Measurements from ENCODE around the gene KCNJ10.

KCNJ10 gene

DNA sequence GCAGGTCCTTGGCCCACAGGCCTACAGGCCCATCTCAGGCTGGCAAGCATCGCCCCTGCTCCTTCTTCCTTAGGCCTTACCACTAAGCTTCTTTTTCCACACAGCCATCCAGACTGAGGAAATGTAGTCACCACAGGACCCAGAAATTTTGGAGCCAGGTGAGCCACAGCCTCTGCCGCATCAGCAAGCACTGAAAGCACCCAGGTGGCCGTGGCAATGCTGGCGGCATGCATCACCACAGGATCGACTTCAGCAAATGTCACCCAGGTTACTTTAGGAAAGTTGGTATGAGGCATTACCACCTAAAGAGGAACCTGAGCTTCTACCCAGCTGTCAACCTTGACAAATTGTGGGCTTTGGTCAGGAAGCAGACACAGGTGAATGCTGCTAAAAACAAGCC, 49.8 kb downstream of the KCNJ10 start:
- DNase-seq, result no peak

DNA sequence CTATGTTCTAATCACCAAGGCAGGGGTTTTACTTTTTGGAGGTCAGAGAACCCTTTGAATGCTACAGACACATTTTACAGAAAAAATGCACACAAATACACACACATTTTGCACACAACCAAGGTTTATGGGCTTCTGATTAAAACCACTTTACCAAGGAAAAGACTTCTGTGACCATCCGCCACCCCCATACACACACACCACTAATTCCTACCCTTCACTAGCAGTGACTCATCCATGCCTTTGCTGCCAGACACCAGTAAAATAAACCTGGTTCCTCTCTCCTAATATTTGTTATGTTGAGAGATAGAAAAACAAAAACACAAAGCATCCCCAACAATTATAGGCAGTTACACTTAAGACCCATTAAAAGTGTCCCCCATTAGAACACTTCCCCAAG, 51.1 kb downstream of the KCNJ10 start:
- DNase-seq, result no peak

DNA sequence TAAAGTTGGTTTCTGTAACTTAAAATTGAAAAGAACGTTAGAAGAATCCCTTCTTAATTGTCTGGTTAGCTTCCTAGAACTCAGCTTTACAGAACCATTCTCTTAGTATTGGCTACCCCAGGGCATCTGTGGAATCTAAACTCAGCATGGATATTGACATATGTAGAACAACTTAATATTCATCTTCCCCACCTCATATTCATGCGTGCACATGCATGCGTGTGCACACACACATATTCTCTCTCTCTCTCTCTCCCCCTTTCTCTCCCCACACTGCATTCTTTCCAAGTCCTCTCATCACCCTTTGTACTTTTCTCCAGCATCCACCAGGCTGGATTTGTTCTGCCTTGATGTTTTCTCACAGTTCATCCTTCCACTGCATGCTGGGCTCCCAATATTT, 51.6 kb downstream of the KCNJ10 start:
- DNase-seq, result no peak

DNA sequence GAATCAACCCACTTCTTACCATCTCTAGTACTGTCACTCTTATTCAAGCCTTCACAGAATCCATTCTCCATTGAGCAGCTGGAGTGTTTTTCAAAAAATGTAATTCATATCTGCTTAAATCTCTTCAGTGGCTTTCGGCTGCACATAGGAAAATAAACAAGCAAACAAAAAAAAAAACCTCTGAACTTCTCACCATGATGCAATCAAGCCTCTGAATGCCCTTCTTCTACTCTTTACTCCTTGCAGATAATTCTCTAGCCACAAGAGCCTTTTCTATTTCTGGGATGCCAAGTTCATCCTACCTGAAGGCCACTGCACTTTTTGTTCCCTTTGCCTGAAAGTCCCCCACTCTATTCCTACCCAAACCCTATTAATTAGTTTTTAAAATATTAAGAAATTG, 52.4 kb downstream of the KCNJ10 start:
- DNase-seq, result no peak

DNA sequence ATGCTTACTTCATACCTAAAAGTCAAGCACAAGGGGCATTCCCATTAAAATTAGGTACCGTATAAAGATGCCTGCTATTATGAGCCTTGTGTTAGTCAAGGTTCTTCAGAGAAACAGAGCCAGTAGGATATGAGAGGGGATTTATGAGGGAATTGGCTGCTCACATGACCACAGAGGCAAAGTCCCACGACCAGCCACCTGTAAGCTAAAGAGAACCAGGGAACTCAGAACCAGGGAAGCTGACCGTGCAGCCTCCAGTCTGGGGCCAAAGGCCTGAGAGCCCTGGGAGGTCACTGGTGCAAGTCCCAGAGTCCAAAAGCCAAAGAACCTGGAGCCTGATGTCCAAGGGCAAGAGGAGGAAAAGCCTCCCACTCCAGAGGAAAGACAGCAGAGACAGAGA, 58.2 kb downstream of the KCNJ10 start:
- no peak for DNase-seq

DNA sequence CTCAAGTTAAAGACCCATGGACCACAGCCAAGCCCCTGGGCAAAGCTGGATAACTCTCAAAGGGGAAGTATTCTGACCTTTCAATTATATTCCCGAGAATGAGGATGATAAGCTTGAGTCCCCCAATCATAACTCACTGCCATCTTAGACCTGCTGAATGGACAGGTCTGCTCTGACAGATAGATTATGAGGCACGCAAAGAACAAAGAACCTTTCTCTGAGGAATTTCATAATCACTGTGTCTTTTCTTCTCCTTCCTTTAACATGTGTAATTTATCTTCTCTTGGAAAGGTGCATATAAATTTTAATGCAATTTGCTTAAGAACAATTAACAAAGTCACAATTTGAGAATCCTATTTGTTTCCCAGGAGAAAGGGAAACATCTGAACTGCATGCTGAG, 60.2 kb downstream of the KCNJ10 start:
- DNase-seq, result no peak

DNA sequence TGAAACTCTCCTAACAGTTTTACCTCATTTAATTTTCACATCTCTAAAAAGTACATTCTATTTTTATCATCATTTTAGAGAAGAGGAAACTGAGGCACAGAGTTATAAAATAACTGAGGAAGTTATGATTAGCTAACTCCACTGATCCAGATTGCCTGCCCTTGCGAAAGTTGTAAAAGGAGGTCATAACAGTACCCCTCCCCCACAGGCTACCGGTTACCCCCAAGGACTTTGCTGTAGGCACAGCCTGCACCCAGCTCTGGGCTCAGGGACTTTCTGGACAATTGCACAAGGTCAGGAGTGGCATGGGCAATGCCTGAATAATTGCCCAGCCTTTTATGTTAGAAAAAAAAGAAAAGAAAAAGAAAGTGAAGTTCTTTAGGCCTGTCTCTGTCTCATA, 60.9 kb downstream of the KCNJ10 start:
- no peak for DNase-seq

DNA sequence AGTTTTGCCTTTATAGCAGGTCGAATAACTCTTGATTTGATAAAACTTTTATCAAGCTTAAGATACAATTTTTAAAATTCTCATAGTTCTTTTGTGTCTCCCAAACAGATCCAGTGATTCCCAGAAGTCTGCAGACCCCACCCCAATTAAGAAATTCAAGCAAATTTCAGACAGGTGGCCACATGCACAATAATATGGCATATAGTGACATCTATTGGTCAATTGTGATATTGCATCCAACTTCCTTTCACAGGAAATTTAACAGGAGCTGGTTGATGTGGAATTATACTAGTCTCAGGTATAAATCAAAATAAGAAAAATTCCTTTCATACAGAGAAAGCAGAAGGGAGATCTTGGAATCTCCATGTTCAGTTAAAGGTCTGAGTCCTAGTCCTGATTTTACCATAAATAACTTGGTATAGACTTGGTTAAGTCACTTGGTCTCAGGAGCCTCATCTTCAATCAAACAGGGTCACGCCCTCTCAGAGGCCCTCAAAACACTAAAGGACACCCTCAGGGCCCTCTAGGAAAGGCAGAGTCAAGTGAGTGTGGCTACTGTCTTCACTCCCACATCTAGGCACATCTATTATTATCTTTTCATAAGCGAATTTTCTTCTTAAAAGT, 62.3 kb downstream of the KCNJ10 start:
- DNase-seq, result peak in 1 of 2 experiments; percentile 33

DNA sequence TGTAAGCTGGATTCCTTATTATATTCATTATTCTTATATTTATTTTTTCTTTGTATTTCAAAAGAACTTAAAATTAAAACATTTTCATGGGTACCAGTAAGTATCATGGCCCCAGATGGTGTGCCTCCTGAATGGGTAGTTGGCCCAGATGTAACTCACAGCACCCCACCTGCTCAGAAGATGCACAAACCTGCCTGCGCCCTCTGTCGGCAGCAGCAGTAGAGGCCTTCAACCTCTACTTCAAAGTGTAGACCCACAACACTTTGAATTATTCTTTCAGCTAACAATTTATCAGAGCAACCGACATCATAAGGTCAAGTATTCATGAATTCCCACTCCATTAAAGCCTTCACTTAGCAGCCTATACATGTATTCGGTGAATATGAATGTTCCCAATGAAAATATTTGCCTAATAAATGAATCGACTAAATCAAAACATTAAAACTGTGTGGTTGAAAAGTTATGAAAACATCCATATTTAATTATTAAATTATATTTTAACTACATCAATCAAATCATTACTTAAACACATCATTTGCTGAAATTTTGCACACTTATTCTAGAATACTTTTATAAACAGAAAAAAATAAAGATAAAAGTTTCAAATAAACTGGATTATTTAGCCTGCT, 63.5 kb downstream of the KCNJ10 start:
- peak; percentile 24 to 55 for DNase-seq

DNA sequence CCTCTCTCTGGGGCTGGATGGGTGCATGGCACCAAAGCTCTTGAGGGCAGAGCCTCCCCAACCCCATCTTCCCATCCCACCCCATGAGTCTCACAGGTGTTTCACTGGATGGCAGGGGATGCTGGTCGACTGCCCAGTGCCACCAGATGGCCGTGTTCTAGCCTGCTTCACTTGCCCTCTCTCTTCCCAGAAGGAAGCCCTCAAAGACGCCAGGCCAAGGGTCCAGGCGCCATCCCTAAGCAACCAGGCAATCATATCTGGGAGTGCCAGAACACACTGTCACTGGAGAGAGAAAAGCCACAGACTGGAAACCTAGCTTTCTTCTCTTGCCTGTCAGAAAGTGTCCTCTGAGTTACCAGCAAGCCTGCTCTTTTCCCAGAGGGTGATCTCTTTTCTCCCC, 64.9 kb downstream of the KCNJ10 start:
- no peak for DNase-seq

DNA sequence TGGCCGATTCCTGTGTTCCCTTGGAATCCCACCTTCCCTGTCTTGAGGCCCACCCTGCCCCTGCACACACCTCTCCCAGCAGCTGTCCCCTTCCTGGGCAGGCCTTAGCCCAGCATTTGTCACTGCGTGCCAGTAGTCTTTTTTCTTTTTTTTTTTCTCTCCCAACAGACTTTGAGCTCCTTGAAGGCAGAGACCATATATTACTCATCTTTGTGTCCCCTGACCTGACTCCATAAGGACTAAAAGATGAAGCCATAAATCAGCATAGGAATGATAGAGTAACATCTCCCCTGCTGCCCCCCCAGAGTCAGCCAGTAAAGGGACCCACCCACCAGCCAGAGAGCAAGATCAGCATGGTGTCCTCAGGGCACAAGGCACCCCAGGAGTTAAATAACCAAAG, 65.5 kb downstream of the KCNJ10 start:
- DNase-seq, result no peak

DNA sequence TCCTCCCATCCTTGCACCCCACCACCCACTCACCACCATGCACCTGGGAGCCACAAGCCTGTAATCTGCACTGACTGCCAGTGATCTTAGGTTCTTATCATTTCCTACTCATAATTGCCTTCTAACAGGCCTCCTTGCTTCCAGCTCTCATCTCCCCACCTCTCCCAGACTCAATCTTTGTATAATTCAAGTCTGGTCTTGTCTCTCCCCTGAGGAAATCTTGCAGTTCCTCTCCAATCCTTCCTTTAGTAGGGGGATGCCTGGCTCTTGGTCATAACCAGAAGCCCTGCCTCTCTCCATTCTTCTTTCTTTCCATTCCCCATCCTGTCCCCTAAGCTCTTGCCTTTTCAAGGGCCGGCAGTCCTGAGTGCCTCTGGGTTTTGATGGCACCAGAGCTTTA, 66.0 kb downstream of the KCNJ10 start:
- DNase-seq, result no peak

DNA sequence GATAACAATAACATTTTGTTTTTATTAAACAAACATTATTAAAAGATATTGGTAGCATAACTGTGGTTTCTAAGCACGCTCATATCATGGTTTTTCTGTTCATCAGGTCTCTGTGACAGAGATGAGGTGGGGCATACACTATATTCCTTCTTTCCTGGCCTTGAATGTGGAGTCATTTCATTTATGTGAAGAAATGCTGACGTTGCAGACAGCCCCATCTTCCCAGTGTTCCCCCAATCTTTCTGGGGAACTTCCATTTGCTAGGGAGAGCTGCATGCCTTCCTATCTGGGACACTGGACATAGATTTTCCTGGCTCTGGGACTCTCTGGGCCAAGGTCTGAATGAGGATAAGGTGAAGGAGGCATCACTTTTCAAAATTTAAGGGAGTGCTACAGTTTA, 68.5 kb downstream of the KCNJ10 start:
- no peak for DNase-seq

DNA sequence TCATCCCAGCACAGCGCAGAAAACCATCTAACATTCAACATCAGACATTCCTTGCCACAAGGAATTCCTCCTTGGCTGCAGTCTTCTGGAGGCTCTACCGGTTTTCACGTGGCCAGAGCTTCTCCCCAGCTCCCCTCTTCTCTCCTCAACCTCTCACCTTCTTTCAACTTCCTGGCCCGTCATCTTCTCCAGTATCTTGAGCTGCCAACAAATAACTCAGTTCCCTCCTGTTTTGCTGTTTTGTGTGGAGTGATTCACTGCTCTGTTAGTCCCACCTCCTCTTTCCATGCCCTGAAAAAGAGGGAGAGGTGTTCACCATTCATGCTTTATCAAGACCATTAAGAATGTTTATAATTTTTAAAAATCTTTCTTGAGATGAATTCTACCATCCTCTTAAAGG, 70.8 kb downstream of the KCNJ10 start:
- DNase-seq, result no peak

DNA sequence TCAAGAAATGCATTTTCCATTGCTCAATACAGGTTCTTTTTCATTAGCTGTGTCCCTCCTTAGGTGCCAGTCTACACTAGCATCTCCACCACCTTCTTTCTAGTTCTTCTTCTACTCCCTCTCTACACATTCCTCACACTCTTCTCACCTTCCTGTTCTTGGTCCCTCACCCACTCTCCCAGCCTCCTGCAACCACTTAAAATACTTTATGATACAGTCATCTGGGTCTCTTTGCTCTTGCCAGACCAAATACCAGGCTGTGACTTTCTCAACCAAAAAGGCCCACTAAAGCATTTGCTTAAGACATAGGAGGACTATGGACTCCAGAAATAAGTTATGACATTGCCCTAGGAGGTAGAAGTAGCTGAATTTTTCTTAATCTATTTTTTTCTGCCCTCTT, 73.3 kb downstream of the KCNJ10 start:
- DNase-seq, result no peak

DNA sequence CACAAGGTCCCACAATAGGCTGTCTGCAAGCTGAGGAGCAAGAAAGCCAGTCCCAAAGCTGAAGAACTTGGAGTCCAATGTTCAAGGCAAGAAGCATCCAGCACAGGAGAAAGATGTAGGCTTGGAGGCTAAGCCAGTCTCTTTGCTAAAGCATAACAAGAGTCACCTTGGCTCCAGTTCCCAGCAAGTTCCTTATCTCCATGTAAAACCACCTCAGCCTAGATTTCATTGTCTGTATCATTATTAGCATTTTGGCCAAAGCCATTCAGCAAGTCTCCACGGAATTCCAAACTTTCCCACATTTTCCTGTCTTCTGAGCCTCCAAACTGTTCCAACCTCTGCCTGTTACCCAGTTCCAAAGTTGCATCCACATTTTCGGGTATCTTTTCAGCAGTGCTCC, 75.1 kb downstream of the KCNJ10 start:
- no peak for DNase-seq

DNA sequence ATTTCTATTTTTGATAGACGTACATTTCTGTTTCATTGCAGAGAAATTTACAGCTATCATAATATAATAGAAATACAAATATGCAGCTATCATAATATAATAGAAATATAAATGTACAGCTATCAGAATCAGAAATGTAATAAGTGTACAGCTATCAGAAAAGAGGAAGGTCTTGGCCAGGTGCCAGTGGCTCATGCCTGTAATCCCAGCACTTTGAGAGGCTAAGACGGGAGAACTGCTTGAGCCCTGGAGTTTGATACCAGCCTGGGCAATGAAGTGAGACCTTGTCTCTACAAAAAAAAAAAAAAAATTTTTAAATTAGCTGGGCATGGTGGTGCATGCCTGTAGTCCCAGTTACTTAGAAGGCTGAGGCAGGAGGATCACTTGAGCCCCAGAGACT, 76.0 kb downstream of the KCNJ10 start:
- DNase-seq, result no peak

DNA sequence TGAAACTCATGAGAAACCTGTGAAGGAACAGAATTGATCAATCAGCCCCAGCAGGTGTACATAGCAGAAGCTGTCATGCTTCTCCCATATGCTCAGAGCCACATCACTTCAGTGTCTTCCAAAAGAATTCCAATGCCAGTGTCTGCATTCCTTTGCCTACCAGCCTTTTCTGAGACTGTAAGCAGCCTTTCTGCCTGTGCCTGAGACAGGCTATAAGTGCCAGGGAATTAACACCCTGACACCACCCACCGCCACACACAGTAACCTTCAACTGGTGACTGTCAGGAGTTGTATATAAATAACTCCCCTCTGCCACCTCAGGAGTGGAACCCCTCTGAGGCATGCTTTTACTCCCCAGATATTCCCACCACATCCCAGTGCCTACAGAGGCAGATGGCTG, 77.8 kb downstream of the KCNJ10 start:
- no peak for DNase-seq

DNA sequence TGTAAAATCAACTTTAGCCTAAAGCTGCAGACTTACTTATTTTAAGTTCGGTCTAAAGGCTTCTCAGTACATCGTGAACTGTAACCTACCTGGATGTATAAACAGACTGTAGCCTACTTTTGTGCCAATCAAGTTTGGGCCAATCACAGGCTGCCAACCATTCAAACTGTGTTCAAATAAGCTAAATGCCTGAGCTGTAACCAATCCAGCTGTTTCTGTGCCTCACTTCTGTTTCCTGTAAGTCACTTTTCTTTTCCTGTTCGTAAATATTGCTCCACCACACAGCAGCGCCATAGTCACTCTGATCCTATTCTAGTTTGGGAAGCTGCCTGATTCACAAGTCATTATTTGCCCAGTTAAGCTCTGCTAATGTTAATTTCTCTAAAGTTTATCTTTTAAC, 78.4 kb downstream of the KCNJ10 start:
- no peak for DNase-seq

DNA sequence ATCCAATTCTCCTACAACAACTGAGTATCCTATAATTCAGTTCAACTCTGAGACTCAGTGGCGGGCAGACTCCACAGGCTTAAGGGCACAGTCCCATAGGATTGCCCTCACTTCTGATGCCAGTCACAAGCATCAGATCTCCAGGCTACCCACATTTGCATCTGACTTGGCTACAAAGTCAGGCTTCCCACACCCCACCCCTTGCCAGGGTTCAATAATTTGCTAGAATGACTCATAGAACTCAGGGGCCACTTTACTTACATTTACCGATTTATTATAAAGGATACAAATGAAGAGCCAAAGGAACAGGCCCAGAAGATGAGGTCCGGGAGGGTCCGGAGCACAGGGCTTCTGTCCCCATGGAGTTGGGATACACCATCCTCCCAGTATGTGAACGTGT, 80.0 kb downstream of the KCNJ10 start:
- no peak for DNase-seq

DNA sequence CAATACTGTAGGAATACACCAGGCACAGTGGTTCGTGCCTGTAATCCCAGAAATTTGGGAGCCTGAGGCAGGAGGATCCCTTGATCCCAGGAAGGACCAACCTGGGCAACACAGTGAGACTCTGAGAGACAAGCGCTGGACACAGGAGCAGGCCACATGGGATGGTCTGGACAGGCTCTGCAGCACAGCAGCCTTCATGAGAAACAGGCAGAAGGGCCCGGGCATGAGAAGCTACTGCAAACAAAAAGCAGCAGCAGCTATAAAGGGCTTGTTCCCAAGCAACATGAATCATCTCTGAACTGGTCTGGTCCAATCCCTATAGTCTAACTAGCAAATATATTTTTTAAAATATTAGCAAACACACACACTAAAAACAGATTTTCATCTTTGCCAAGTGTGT, 80.4 kb downstream of the KCNJ10 start:
- no peak for DNase-seq

DNA sequence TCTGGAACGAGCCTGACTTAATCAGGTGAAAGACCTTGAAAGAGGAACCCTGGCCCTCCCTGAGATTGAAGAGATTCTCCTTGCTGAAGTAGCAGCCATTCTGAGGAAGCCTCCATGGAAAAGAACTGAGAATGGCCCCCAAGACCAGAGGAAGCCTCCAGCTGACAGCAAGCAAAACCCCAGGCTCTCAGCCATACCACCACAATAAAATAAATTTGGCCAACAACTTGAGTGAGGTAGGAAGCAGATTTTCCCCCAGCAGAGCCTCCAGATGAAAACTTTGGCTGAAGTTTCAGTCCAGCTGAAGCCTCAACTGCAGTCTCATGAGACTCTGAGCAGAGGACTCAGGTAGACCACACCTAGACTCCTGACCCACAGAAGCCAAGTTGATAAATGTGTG, 82.0 kb downstream of the KCNJ10 start:
- DNase-seq, result no peak

DNA sequence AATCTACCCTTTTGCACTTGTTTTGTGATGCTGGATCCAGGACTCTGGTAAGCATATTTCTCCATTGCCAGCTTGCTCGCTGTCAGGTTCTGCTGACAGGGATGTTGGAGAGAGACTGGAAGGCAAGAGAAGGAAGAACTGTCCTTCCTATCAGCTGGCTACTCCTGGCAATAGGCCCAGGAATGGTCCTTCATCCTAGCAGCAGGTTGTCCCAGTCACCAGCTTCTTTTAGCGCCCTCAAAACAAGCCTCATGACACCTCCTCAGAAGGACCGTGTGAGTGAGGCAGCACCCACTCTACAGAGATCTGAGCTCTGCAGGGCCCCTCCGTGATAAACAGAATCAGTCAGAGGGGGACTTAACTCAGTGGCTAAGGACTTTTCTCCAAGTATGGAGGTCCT, 82.8 kb downstream of the KCNJ10 start:
- DNase-seq, result no peak

DNA sequence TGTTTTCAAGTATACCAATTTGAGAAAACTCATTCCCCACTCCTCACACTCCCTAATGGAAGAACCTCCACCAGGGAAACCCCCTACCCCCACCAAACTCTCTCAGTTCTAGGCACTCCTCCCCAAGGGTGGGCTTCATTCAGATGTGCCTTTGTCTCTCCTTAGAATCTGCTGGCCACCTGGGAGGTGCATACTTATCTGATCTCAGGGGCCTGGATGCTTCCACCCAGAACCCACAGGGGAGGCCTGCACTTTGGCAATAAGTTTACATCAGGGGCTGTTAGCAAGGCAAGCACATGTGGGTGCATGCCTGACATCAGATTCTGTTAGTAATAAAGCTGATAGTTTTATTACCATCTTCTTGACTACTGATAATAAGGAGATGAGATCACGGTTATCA, 83.4 kb downstream of the KCNJ10 start:
- DNase-seq, result no peak

DNA sequence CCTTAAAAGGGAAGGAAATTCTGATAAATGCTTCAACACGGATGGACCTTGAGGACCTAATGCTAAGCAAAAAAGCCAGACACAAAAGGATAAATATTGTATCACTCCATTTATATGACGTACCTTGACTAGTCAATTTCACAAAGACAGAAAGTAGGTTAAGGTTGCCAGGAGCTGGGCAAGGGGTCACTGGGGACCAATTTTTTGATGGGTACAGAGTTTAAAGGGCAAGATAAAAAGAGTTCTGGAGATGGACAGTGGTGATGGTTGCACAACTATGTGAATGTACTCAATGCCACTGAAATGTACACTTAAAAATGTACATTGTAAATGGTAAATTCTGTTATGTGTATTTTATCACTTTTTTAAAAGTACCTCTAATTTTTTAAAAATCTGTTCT, 83.9 kb downstream of the KCNJ10 start:
- DNase-seq, result no peak

Data from NCI-H1930 (cell line).